GM12892 (cell line): ENCODE results near the gene ZIC1.

Source experiments
- POLR2A ChIP-seq: IDR thresholded peaks from 2 replicates; pipeline ENCODE4 v1.6.1; 2011; ENCODE audit warnings: low read depth, low read length, control low read depth
- POLR2AphosphoS5 ChIP-seq: IDR thresholded peaks from 2 replicates; pipeline ENCODE4 v1.6.1; 2011; ENCODE audit warnings: low read depth, low read length, control low read depth
- TAF1 ChIP-seq: IDR thresholded peaks from 2 replicates; pipeline ENCODE4 v1.6.1; 2011; ENCODE audit warnings: low read depth, mild to moderate bottlenecking, control low read depth, low read length, borderline replicate concordance

- no peak for TF ChIP-seq POLR2AphosphoS5
- TF ChIP-seq POLR2A = no peak
- TF ChIP-seq TAF1 = no peak
Observed at GRCh38 chr3:147447224-147447623, 38.1 kb downstream of the ZIC1 start.
